SU-DHL-6 (cell line): ENCODE data around the gene HEXB.
A peak's percentile ranks its signal among the peaks of the same experiment; 100 is the strongest.

ENCODE experiments used
- H2AFZ ChIP-seq: fragments of 200-600 bp; sonication (generic); 2 replicates; pipeline ENCODE4 v1.6.1; 2014; ENCODE audit warnings: low read depth, mild to moderate bottlenecking, moderate library complexity, mixed read lengths, antibody characterized with exemption, low read length; ENCODE audit not compliant: severe bottlenecking
- H3F3A ChIP-seq: fragments of 200-600 bp; shearing (Covaris generic); 2 replicates; pipeline ENCODE4 v1.6.0; 2016; ENCODE audit warnings: antibody characterized with exemption, mild to moderate bottlenecking; ENCODE audit not compliant: insufficient read depth
- H3K27ac ChIP-seq: fragments of 200-600 bp; sonication (generic); 2 replicates; pipeline ENCODE4 v1.5.1; 2016; ENCODE audit warnings: low read depth, mild to moderate bottlenecking, low read length, moderate library complexity, mixed read lengths
- H3K27me3 ChIP-seq: fragments of 200-600 bp; sonication (generic), shearing (Covaris generic); 2 replicates; pipeline ENCODE4 v1.6.0; 2014; ENCODE audit warnings: mild to moderate bottlenecking, low read length
- H3K36me3 ChIP-seq: fragments of 200-600 bp; sonication (generic); 2 replicates; pipeline ENCODE4 v1.6.1; 2014; ENCODE audit warnings: mild to moderate bottlenecking, low read length, mixed read lengths
- H3K4me2 ChIP-seq: fragments of 300-600, 200-600 bp; shearing (Covaris generic), sonication (generic); 2 replicates; pipeline ENCODE4 v1.6.0; 2014; ENCODE audit warnings: low read length, low read depth, mild to moderate bottlenecking; ENCODE audit not compliant: poor library complexity, severe bottlenecking
- H3K4me3 ChIP-seq: fragments of 200-600 bp; sonication (generic); 2 replicates; pipeline ENCODE4 v1.5.1; 2014; ENCODE audit warnings: antibody characterized with exemption, low read length, mild to moderate bottlenecking, mixed read lengths; ENCODE audit not compliant: insufficient read depth, poor library complexity, severe bottlenecking
- H3K79me2 ChIP-seq: fragments of 200-600 bp; sonication (generic); 2 replicates; pipeline ENCODE4 v1.6.1; 2014; ENCODE audit warnings: mild to moderate bottlenecking, low read length, moderate library complexity; ENCODE audit not compliant: insufficient read depth
- H3K9ac ChIP-seq: fragments of 200-600 bp; sonication (generic); 2 replicates; pipeline ENCODE4 v1.7.0; 2014; ENCODE audit warnings: mild to moderate bottlenecking, low read length
- H3K9me2 ChIP-seq: fragments of 200-600 bp; sonication (generic); replicated peaks from 2 replicates; pipeline ENCODE4 v1.6.1; 2014; ENCODE audit warnings: low read length; ENCODE audit not compliant: insufficient read depth
- H3K9me3 ChIP-seq: fragments of 200-600 bp; sonication (generic); 2 replicates; pipeline ENCODE4 v1.6.1; 2014; ENCODE audit warnings: low read length, mixed read lengths; ENCODE audit not compliant: insufficient read depth
- H4K20me1 ChIP-seq: fragments of 200-600 bp; sonication (generic); 2 replicates; pipeline ENCODE4 v1.6.1; 2014; ENCODE audit warnings: low read depth, mild to moderate bottlenecking, antibody characterized with exemption, low read length, moderate library complexity, mixed read lengths
- EZH2phosphoT487 ChIP-seq: fragments of 200-600 bp; sonication (generic), shearing (Covaris generic); conservative IDR thresholded peaks from 2 replicates; pipeline ENCODE4 v1.6.1; 2018; ENCODE audit warnings: mild to moderate bottlenecking, antibody characterized with exemption, low read length, moderate library complexity, mixed read lengths
- TF ChIP-seq, protein P1 (sequence below): fragments of 200-600 bp; sonication (generic); IDR thresholded peaks from one replicate; pipeline ENCODE4 v1.5.1; 2017; ENCODE audit warnings: antibody characterized with exemption, mild to moderate bottlenecking, low read length, moderate library complexity; ENCODE audit not compliant: insufficient read depth, poor library complexity, severe bottlenecking

Gene HEXB

DNA sequence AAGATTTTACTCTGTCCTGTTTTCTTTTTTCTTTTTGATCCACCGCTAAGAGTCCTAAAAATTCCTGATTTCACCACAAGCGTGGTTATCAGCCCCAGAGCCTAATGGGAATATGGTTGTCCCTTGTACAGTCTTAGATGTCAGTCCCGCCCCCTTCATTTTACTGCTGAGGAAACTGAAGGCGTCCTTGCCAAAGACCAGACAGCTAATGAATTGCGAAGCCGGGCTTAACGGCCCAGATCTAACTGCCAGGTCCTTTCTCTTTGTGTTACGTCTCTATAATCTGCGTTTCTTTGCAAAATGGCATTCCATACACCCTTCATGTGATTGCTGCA is 82.5 kb downstream of the HEXB start:
- TF ChIP-seq, protein P1, sequence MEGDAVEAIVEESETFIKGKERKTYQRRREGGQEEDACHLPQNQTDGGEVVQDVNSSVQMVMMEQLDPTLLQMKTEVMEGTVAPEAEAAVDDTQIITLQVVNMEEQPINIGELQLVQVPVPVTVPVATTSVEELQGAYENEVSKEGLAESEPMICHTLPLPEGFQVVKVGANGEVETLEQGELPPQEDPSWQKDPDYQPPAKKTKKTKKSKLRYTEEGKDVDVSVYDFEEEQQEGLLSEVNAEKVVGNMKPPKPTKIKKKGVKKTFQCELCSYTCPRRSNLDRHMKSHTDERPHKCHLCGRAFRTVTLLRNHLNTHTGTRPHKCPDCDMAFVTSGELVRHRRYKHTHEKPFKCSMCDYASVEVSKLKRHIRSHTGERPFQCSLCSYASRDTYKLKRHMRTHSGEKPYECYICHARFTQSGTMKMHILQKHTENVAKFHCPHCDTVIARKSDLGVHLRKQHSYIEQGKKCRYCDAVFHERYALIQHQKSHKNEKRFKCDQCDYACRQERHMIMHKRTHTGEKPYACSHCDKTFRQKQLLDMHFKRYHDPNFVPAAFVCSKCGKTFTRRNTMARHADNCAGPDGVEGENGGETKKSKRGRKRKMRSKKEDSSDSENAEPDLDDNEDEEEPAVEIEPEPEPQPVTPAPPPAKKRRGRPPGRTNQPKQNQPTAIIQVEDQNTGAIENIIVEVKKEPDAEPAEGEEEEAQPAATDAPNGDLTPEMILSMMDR: no peak
- no peak for TF ChIP-seq EZH2phosphoT487
- Histone ChIP-seq H3K9ac (peak overlapping the region; percentile 80), H3K9me2 (no peaks in the 10 kb centered on the region), H3K27ac (peak overlapping the region; percentile 55; the same call in 1 of the 2 replicates), H3K9me3 (no peaks in the 10 kb centered on the region), H3K36me3 (peaks cover 30% of the 10 kb centered on the region), H4K20me1 (peaks cover 5% of the 10 kb centered on the region; the same call in 1 of the 2 replicates), H3K79me2 (peaks cover 43% of the 10 kb centered on the region), H2AFZ (peak overlapping the region; percentile 90), H3K4me3 (peak overlapping the region; percentile 96), H3K4me2 (peak overlapping the region; percentile 77), H3F3A (no peaks in the 10 kb centered on the region), H3K27me3 (no peaks in the 10 kb centered on the region)
